ENCODE measurements around the gene OR2V2. TPM values are rescaled to one million over a fixed set of nuclear protein-coding genes. Genes with fewer than 3 reads are reported as not detected.
A peak's percentile ranks its signal among the peaks of the same experiment; 100 is the strongest.

Gene OR2V2
- total RNA-seq, 1 donor from 2014 or later = not detected

GRCh38 chr5:181190711-181191525 lies 43.5 kb downstream of the OR2V2 start:
- peak; percentile 54 for DNase-seq

GRCh38 chr5:181191526-181192336 lies 44.3 kb downstream of the OR2V2 start:
- peak; percentile 98 for DNase-seq

GRCh38 chr5:181192337-181193046 lies 45.1 kb downstream of the OR2V2 start:
- DNase-seq = no peak

- DNase-seq = no peak
Measured at GRCh38 chr5:181193656-181194055, 46.3 kb downstream of the OR2V2 start.

GRCh38 chr5:181194489-181195248 lies 47.3 kb downstream of the OR2V2 start:
- no peak for DNase-seq

GRCh38 chr5:181195249-181195761 lies 47.9 kb downstream of the OR2V2 start:
- DNase-seq = no peak

GRCh38 chr5:181197326-181197951 lies 50.1 kb downstream of the OR2V2 start:
- DNase-seq = no peak

GRCh38 chr5:181198106-181198685 lies 50.8 kb downstream of the OR2V2 start:
- DNase-seq = no peak

GRCh38 chr5:181198905-181199519 lies 51.6 kb downstream of the OR2V2 start:
- no peak for DNase-seq

GRCh38 chr5:181199881-181200638 lies 52.7 kb downstream of the OR2V2 start:
- no peak for DNase-seq

- DNase-seq = no peak
Measured at GRCh38 chr5:181200816-181201215, 53.4 kb downstream of the OR2V2 start.

GRCh38 chr5:181203093-181203711 lies 55.8 kb downstream of the OR2V2 start:
- DNase-seq = no peak

GRCh38 chr5:181203777-181204112 lies 56.4 kb downstream of the OR2V2 start:
- DNase-seq = no peak

GRCh38 chr5:181204113-181204825 lies 56.9 kb downstream of the OR2V2 start:
- peak; percentile 34 for DNase-seq

GRCh38 chr5:181204826-181205760 lies 57.7 kb downstream of the OR2V2 start, which contains the start of gene TRIM7:
Gene TRIM7 (minus strand): TSS chr5:181205196. CDS start chr5:181205110, 86 bp downstream.
- peak; percentile 58 for DNase-seq

GRCh38 chr5:181205761-181206649 lies 58.6 kb downstream of the OR2V2 start:
- peak; percentile 49 for DNase-seq

Measured in tongue (tissue), 2 donors.